HG03175 (cell line): ENCODE results near the gene ANAPC15.

Experiments
- ATAC-seq: cut with Tn5 transposase; IDR thresholded peaks from one replicate; pipeline ENCODE4 v1.9.1; 2021; ENCODE audit warnings: mild to moderate bottlenecking, moderate library complexity; ENCODE audit not compliant: unreplicated experiment

ANAPC15 gene

GRCh38 chr11:72088076-72088808 lies 24.3 kb downstream of the ANAPC15 start:
- no peak for ATAC-seq

- no peak for ATAC-seq
These were observed 26.7 kb downstream of the ANAPC15 start for GRCh38 chr11:72085621-72086351.

GRCh38 chr11:72084965-72085364 lies 27.5 kb downstream of the ANAPC15 start:
- ATAC-seq, result no peak

- ATAC-seq, result no peak
These were observed 28.4 kb downstream of the ANAPC15 start for GRCh38 chr11:72084076-72084475.

GRCh38 chr11:72083414-72083813 lies 29.1 kb downstream of the ANAPC15 start:
- ATAC-seq, result no peak

- ATAC-seq, result no peak
These were observed 30.6 kb downstream of the ANAPC15 start for GRCh38 chr11:72081821-72082453.

- no peak for ATAC-seq
These were observed 31.3 kb downstream of the ANAPC15 start for GRCh38 chr11:72081184-72081644.

- ATAC-seq, result peak; percentile 93
These were observed 31.9 kb downstream of the ANAPC15 start, which contains the start of the genes LRRC51 and NUMA1 for GRCh38 chr11:72080326-72081183. LRRC51 (plus strand) TSS chr11:72080850; CDS start chr11:72089084, 8,234 bp downstream. NUMA1 (minus strand) TSS chr11:72080542; CDS start chr11:72035943, 44,599 bp downstream.

- ATAC-seq, result no peak
These were observed 32.6 kb downstream of the ANAPC15 start for GRCh38 chr11:72079819-72080325.

- ATAC-seq, result no peak
These were observed 34.0 kb downstream of the ANAPC15 start for GRCh38 chr11:72078477-72078876.

GRCh38 chr11:72075756-72076155 lies 36.7 kb downstream of the ANAPC15 start:
- no peak for ATAC-seq

GRCh38 chr11:72075109-72075508 lies 37.4 kb downstream of the ANAPC15 start:
- no peak for ATAC-seq

GRCh38 chr11:72072348-72072747 lies 40.1 kb downstream of the ANAPC15 start:
- no peak for ATAC-seq

- no peak for ATAC-seq
These were observed 42.0 kb downstream of the ANAPC15 start for GRCh38 chr11:72070491-72070890.

GRCh38 chr11:72069787-72070251 lies 42.7 kb downstream of the ANAPC15 start:
- ATAC-seq, result peak; percentile 64

- ATAC-seq, result no peak
These were observed 43.3 kb downstream of the ANAPC15 start for GRCh38 chr11:72069200-72069599.

- ATAC-seq, result no peak
These were observed 44.8 kb downstream of the ANAPC15 start for GRCh38 chr11:72067676-72068075.

GRCh38 chr11:72067266-72067665 lies 45.2 kb downstream of the ANAPC15 start:
- ATAC-seq, result no peak

- ATAC-seq, result no peak
These were observed 45.6 kb downstream of the ANAPC15 start for GRCh38 chr11:72066855-72067254.

GRCh38 chr11:72061739-72062396 lies 50.6 kb downstream of the ANAPC15 start:
- ATAC-seq, result no peak
